Activated naive CD8-positive, alpha-beta T cell treated with anti-CD3 and anti-CD28 coated beads, Interleukin-2, amount 10 ng/mL, durations not matched to agents 7 days and 5 days (primary cell): ENCODE data around the gene LZIC. TPM values are rescaled to one million over a fixed set of nuclear protein-coding genes. Genes with fewer than 3 reads are reported as not detected.
"Not testable (repeated sequence)": the region's sequence is repeated elsewhere in the genome, so short reads cannot be mapped to it uniquely, and the experiment has no call there.

Source experiments
- ATAC-seq: fragments of 150-1000 bp; cut with Tn5 transposase; one replicate; pipeline ENCODE4 v1.10.0; 2021; ENCODE audit warnings: low read depth, moderate library complexity
- POLR2A ChIA-PET: fragments of 350-600 bp; sonication (Branson Sonifier 250); formaldehyde crosslinking; loops from one replicate; lab custom pipeline; 2021; ENCODE audit warnings: antibody characterized with exemption; lab: Charles Lee
- DNase-seq: peaks from one replicate; pipeline ENCODE4 v3.0.0; 2021
- H3K27ac Mint-ChIP-seq: one replicate; pipeline ENCODE4 v1.8.0; 2022; ENCODE audit warnings: mild to moderate bottlenecking, mixed read lengths
- H3K27me3 Mint-ChIP-seq: one replicate; pipeline ENCODE4 v1.8.0; 2022; ENCODE audit warnings: mild to moderate bottlenecking, moderate library complexity, mixed read lengths
- H3K36me3 Mint-ChIP-seq: one replicate; pipeline ENCODE4 v1.8.0; 2021; ENCODE audit warnings: mild to moderate bottlenecking, mixed read lengths
- H3K4me1 Mint-ChIP-seq: one replicate; pipeline ENCODE4 v1.8.0; 2021; ENCODE audit warnings: mixed read lengths
- H3K4me3 Mint-ChIP-seq: one replicate; pipeline ENCODE4 v1.8.0; 2022; ENCODE audit warnings: mild to moderate bottlenecking, moderate library complexity, mixed read lengths
- H3K9me3 Mint-ChIP-seq: one replicate; pipeline ENCODE4 v1.8.0; 2021; ENCODE audit warnings: mixed read lengths
- total RNA-seq, 2 experiments: library from RNA; stranded (reverse); gene quantifications; one replicate each; pipeline ENCODE4 v1.2.3, GENCODE V29; 2021

Gene LZIC
- total RNA-seq, 2 experiments from 2014 or later = 27.7 to 28.6 TPM

GRCh38 chr1:9927259-9927658, 15.9 kb downstream of the LZIC start:
- peaks cover 5% of the 10 kb centered on the region for H3K4me1 Mint-ChIP-seq
- no peak overlapping the region for H3K4me3 Mint-ChIP-seq
- POLR2A ChIA-PET = interaction anchor here (0.7 kb wide), 1 partner anchor 493 kb away, joined by 6 read pairs; no protein-coding TSS in a partner anchor
- DNase-seq (no peak), ATAC-seq (no peak)
- H3K27ac Mint-ChIP-seq = no peak overlapping the region
- H3K9me3 Mint-ChIP-seq = no peaks in the 10 kb centered on the region
- H3K27me3 Mint-ChIP-seq = no peaks in the 10 kb centered on the region
- H3K36me3 Mint-ChIP-seq = peaks cover 3% of the 10 kb centered on the region

GRCh38 chr1:9922342-9922741, 20.8 kb downstream of the LZIC start:
- H3K36me3 Mint-ChIP-seq = no peaks in the 10 kb centered on the region
- DNase-seq (no peak), ATAC-seq (no peak)
- H3K4me1 Mint-ChIP-seq = peaks cover 5% of the 10 kb centered on the region
- POLR2A ChIA-PET = interaction anchor here (0.5 kb wide), 1 partner anchor 23 kb away, joined by 4 read pairs; no protein-coding TSS in a partner anchor
- no peaks in the 10 kb centered on the region for H3K27me3 Mint-ChIP-seq
- no peak overlapping the region for H3K27ac Mint-ChIP-seq
- H3K9me3 Mint-ChIP-seq = no peaks in the 10 kb centered on the region
- no peak overlapping the region for H3K4me3 Mint-ChIP-seq

- POLR2A ChIA-PET = no interaction called here
- H3K36me3 Mint-ChIP-seq = no peaks in the 10 kb centered on the region
- H3K27ac Mint-ChIP-seq = no peak overlapping the region
- H3K9me3 Mint-ChIP-seq = no peaks in the 10 kb centered on the region
- no peak for DNase-seq
- no peaks in the 10 kb centered on the region for H3K4me1 Mint-ChIP-seq
- peaks cover 2% of the 10 kb centered on the region for H3K27me3 Mint-ChIP-seq
- ATAC-seq = no peak
- no peak overlapping the region for H3K4me3 Mint-ChIP-seq
Measured at GRCh38 chr1:9920606-9921005, 22.6 kb downstream of the LZIC start.

DNA sequence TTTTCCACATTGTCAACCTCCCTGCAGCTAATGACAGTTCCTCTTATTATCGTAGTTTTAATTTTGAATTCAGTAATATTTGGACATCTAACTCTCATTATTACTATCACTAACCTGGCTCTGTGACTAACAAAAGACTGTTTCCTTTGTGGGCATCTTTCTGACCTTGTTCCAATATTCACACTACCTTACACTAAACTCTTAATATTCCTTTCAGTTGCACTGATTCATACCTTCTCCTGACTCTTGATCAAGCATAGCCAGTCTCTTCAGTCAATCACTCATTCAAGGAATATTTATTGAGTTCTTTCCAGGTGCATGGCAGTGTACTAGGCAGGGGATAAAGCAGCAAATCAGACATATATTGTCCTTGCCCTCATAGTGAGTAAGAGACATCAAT, 25.3 kb downstream of the LZIC start:
- ATAC-seq = no peak
- DNase-seq = no peak
- no peak overlapping the region for H3K4me3 Mint-ChIP-seq
- H3K27ac Mint-ChIP-seq = no peak overlapping the region
- no peaks in the 10 kb centered on the region for H3K36me3 Mint-ChIP-seq
- POLR2A ChIA-PET = no interaction called here
- no peaks in the 10 kb centered on the region for H3K9me3 Mint-ChIP-seq
- no peaks in the 10 kb centered on the region for H3K4me1 Mint-ChIP-seq
- H3K27me3 Mint-ChIP-seq = peaks cover 2% of the 10 kb centered on the region

- not testable (repeated sequence) for DNase-seq, H3K36me3 Mint-ChIP-seq, H3K4me1 Mint-ChIP-seq, H3K9me3 Mint-ChIP-seq, H3K27ac Mint-ChIP-seq, ATAC-seq, H3K4me3 Mint-ChIP-seq, H3K27me3 Mint-ChIP-seq
- POLR2A ChIA-PET = interaction anchor here (0.8 kb wide), 1 partner anchor 35 kb away, joined by 3 read pairs; no protein-coding TSS in a partner anchor
Measured at GRCh38 chr1:9917495-9917894, 25.7 kb downstream of the LZIC start.

GRCh38 chr1:9916452-9916851, 26.7 kb downstream of the LZIC start:
- H3K27ac Mint-ChIP-seq = no peak overlapping the region
- peaks cover 3% of the 10 kb centered on the region for H3K4me1 Mint-ChIP-seq
- no peaks in the 10 kb centered on the region for H3K36me3 Mint-ChIP-seq
- peaks cover 2% of the 10 kb centered on the region for H3K27me3 Mint-ChIP-seq
- H3K4me3 Mint-ChIP-seq = no peak overlapping the region
- DNase-seq (no peak), ATAC-seq (no peak)
- H3K9me3 Mint-ChIP-seq = no peaks in the 10 kb centered on the region
- POLR2A ChIA-PET = interaction anchor here (0.8 kb wide), 1 partner anchor 34 kb away, joined by 3 read pairs; no protein-coding TSS in a partner anchor

DNA sequence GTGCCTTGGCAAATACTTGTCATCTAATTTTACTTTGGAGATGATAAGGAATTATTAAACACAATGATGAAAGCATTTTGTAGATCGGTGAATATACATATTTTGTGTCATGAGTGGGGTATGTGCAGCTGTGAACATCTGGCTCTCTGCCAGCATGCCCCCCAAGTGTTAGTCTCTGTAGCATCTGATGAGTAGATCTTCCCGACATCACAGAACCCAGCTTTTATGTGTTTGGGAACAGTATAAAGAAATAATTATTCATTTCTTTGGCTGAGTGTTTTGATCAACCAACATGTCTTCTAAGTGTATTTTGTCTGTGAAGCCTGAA, 28.6 kb downstream of the LZIC start:
- POLR2A ChIA-PET = no interaction called here
- Mint-ChIP-seq H3K9me3 (no peaks in the 10 kb centered on the region), H3K4me1 (peaks cover 8% of the 10 kb centered on the region), H3K36me3 (no peaks in the 10 kb centered on the region), H3K4me3 (no peak overlapping the region), H3K27ac (peak overlapping the region; percentile 13), H3K27me3 (peaks cover 2% of the 10 kb centered on the region)
- no peak for DNase-seq
- ATAC-seq = no peak

- H3K4me3 Mint-ChIP-seq = peak overlapping the region; percentile 17
- H3K27ac Mint-ChIP-seq = peak overlapping the region; percentile 43
- POLR2A ChIA-PET = no interaction called here
- no peak for DNase-seq
- no peaks in the 10 kb centered on the region for H3K9me3 Mint-ChIP-seq
- no peak for ATAC-seq
- H3K36me3 Mint-ChIP-seq = no peaks in the 10 kb centered on the region
- peaks cover 23% of the 10 kb centered on the region for H3K4me1 Mint-ChIP-seq
- H3K27me3 Mint-ChIP-seq = peaks cover 2% of the 10 kb centered on the region
Measured at GRCh38 chr1:9912264-9912936, 30.8 kb downstream of the LZIC start.

DNA sequence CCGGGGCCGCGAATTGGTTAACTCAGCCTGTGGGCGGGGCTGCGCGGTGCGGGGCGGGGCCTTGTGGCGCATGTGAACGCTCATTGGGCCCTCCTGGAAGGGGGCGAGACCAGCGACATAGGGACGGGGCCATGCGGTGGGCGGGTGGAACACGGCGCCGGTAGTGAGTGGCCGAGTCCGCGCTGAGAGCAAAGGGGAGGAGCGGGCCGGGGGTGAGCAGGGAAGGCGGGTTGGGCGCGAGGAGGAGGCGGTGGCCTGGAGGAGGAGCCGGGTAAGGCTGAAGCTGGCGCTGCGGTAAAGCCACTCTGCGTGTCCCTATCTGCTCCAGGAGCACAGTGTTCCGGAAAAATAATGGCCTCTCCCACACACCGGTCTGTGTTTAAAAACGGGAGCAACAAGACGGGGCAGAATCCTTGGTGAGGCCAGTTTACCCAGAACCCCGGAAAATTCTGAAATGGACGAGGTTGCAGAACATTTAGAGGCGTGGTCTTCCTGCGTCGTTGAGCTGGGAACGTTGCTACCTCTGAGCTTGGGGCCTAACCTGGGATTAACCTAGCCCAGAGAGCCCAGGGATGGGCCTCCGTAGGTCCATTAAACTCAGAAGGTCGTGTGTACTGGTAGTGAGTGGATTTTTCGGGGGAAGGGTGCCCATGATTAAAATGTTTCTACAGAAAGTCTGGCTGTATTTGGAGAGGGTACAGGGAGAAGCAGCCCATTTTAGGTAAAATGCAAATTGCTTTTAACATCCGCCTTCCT, 32.6 kb downstream of the LZIC start:
- H3K27ac Mint-ChIP-seq = peak overlapping the region; percentile 97
- H3K36me3 Mint-ChIP-seq = no peaks in the 10 kb centered on the region
- no peaks in the 10 kb centered on the region for H3K27me3 Mint-ChIP-seq
- peaks cover 28% of the 10 kb centered on the region for H3K4me1 Mint-ChIP-seq
- POLR2A ChIA-PET = interaction anchor here (0.6 to 1.2 kb wide), 4 partner anchors 28 to 282 kb away, joined by 3 to 5 read pairs (median 4); partner anchors contain the start of genes LZIC and NMNAT1
- H3K4me3 Mint-ChIP-seq = peak overlapping the region; percentile 90
- peak; percentile 97 for ATAC-seq
- peak; percentile 100 for DNase-seq
- H3K9me3 Mint-ChIP-seq = no peaks in the 10 kb centered on the region

DNA sequence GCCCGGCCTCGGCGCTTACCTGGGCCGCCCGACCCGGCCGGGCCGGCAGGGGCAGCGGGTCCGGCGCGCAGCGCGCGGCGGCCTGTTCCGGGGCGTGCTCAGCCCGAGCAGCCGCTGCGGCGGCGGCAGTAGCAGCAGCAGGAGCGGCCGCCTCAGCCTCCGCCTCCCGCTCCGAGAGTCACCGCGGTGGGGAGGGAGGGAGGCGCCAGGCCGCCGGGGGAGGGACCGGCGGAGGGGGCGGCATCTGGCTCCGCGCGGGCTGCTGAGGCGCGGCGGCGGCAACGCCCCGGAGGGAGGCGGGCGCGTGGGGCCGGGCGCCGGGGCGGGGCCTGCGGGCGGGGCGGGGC, 33.1 kb downstream of the LZIC start, which contains the start of gene CTNNBIP1:
TSS of gene CTNNBIP1 (minus strand) at position 194 of the 347 bp plus-strand sequence. CDS start 38,205 bp downstream, outside the sequence.
- Mint-ChIP-seq H3K27ac (peak within 1 kb of the TSS; percentile 97), H3K36me3 (no peaks in the 10 kb centered on the region), H3K9me3 (no peaks in the 10 kb centered on the region), H3K4me1 (peaks cover 31% of the 10 kb centered on the region), H3K27me3 (no peaks in the 10 kb centered on the region), H3K4me3 (peak within 1 kb of the TSS; percentile 90)
- POLR2A ChIA-PET = interaction anchor here (1.2 kb wide), 1 partner anchor 33 kb away, joined by 5 read pairs; the partner anchor contains the start of genes LZIC and NMNAT1
- no peak for DNase-seq
- ATAC-seq = peak; percentile 80

- POLR2A ChIA-PET = interaction anchor here (0.6 kb wide), 1 partner anchor 1346 kb away, joined by 3 read pairs; no protein-coding TSS in a partner anchor
- peak; percentile 45 for DNase-seq
- no peak for ATAC-seq
- Mint-ChIP-seq H3K27me3 (no peaks in the 10 kb centered on the region), H3K36me3 (no peaks in the 10 kb centered on the region), H3K4me3 (peak overlapping the region; percentile 89), H3K9me3 (no peaks in the 10 kb centered on the region), H3K4me1 (peaks cover 32% of the 10 kb centered on the region), H3K27ac (peak overlapping the region; percentile 86)
Measured at GRCh38 chr1:9909234-9910046, 33.8 kb downstream of the LZIC start.

- Mint-ChIP-seq H3K4me1 (peaks cover 32% of the 10 kb centered on the region), H3K27ac (peak overlapping the region; percentile 86)
- POLR2A ChIA-PET = interaction anchor here (0.6 to 0.7 kb wide), 2 partner anchors 27 to 1346 kb away, joined by 3 read pairs; no protein-coding TSS in a partner anchor
Measured at GRCh38 chr1:9908871-9909233, 34.3 kb downstream of the LZIC start.

DNA sequence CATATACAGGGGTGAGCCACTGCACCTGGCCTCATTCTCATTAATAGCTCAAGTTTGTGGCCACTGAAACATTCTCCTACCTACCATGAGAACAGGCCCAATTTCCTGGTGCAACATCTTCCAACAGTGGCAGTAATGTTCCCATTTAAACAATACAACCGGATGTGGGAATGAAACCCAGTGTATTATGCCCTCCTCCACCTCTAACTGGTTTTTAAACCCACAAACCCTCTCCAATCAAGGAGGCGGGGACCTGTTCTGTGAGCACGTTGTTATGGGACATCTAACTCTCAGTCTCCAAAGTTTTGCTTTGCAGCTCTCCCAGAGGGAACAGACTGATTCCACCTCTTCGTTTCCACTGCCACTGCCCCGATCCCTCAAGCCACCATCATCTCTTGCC, 35.8 kb downstream of the LZIC start:
- H3K36me3 Mint-ChIP-seq = no peaks in the 10 kb centered on the region
- H3K4me3 Mint-ChIP-seq = no peak overlapping the region
- POLR2A ChIA-PET = no interaction called here
- no peaks in the 10 kb centered on the region for H3K27me3 Mint-ChIP-seq
- no peak overlapping the region for H3K27ac Mint-ChIP-seq
- no peaks in the 10 kb centered on the region for H3K9me3 Mint-ChIP-seq
- H3K4me1 Mint-ChIP-seq = peaks cover 32% of the 10 kb centered on the region
- DNase-seq = no peak
- ATAC-seq = no peak

More at GRCh38 chr1:9908871-9909233, 34.3 kb downstream of the LZIC start:
- Mint-ChIP-seq H3K27me3 (no peaks in the 10 kb centered on the region), H3K36me3 (no peaks in the 10 kb centered on the region), H3K9me3 (no peaks in the 10 kb centered on the region), H3K4me3 (peak overlapping the region; percentile 89)
- ATAC-seq (no peak), DNase-seq (no peak)
